Fibroblast of villous mesenchyme (primary cell): ENCODE data around the gene CLEC11A. TPM values are rescaled to one million over a fixed set of nuclear protein-coding genes. Genes with fewer than 3 reads are reported as not detected.

Source experiments
- DNase-seq: peaks from one replicate; pipeline ENCODE4 v3.0.0-alpha.2; 2010; ENCODE audit warnings: low read depth
- H3K4me3 ChIP-seq: 2 replicates; pipeline ENCODE4 v1.5.1; 2011; ENCODE audit warnings: low read depth, mild to moderate bottlenecking, low read length
- total RNA-seq: library from RNA; depleted of rRNA; stranded (reverse); fragments of >200 nt; gene quantifications from 2 replicates; pipeline ENCODE4 v1.2.3, GENCODE V29; 2012
- TF ChIP-seq, protein P1 (sequence below): IDR thresholded peaks from 2 replicates; pipeline ENCODE4 v1.5.1; 2012; ENCODE audit warnings: low read depth, mild to moderate bottlenecking, low read length; ENCODE audit not compliant: insufficient read depth

Gene CLEC11A
- total RNA-seq, 1 donor, result 18.6 TPM

DNA sequence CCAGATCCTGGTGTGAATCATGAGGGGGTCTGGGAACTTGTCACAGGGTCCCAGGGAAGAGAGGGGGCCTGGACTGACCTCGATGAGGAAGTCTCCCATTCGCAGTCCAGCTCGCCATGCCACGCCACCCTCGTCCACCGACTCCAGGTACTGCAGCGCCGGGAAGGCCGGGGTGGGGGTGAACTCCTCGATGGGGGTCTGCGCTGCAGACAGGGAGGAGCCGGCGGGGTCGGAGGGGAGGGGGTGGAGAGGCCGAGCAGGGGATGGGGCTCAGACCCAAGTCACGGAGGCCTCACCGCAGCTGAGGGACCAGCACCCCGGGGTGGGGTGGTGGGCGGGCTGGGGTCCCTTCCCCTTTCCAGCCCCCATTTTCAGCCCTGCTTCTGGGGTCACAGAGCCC, 34.4 kb upstream of the CLEC11A start:
- no peak for DNase-seq
- TF ChIP-seq, protein P1, sequence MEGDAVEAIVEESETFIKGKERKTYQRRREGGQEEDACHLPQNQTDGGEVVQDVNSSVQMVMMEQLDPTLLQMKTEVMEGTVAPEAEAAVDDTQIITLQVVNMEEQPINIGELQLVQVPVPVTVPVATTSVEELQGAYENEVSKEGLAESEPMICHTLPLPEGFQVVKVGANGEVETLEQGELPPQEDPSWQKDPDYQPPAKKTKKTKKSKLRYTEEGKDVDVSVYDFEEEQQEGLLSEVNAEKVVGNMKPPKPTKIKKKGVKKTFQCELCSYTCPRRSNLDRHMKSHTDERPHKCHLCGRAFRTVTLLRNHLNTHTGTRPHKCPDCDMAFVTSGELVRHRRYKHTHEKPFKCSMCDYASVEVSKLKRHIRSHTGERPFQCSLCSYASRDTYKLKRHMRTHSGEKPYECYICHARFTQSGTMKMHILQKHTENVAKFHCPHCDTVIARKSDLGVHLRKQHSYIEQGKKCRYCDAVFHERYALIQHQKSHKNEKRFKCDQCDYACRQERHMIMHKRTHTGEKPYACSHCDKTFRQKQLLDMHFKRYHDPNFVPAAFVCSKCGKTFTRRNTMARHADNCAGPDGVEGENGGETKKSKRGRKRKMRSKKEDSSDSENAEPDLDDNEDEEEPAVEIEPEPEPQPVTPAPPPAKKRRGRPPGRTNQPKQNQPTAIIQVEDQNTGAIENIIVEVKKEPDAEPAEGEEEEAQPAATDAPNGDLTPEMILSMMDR, result no peak

DNA sequence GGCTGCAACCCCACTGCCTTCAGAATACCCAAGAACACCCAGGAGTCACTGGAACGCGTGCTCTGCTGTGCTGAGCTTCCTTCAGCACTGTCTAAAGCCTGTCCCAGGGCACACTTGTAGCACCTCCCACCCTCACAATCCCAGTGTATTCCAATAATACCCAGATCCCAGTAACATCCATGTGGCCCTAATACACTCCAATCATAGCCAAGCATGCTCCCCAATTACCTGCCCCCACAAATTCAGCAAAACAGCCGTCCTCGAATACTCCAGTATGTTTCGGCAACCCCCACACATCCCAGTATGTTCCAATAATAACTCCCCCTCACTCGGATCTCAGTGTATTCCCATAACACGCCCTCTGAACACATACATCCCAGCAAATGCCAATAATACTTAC, 32.7 kb upstream of the CLEC11A start:
- DNase-seq, result no peak
- TF ChIP-seq, protein P1, result no peak
- H3K4me3 ChIP-seq, result no peak overlapping the region

More for the DNA sequence above, 34.4 kb upstream of the CLEC11A start:
- no peak overlapping the region for H3K4me3 ChIP-seq

DNA sequence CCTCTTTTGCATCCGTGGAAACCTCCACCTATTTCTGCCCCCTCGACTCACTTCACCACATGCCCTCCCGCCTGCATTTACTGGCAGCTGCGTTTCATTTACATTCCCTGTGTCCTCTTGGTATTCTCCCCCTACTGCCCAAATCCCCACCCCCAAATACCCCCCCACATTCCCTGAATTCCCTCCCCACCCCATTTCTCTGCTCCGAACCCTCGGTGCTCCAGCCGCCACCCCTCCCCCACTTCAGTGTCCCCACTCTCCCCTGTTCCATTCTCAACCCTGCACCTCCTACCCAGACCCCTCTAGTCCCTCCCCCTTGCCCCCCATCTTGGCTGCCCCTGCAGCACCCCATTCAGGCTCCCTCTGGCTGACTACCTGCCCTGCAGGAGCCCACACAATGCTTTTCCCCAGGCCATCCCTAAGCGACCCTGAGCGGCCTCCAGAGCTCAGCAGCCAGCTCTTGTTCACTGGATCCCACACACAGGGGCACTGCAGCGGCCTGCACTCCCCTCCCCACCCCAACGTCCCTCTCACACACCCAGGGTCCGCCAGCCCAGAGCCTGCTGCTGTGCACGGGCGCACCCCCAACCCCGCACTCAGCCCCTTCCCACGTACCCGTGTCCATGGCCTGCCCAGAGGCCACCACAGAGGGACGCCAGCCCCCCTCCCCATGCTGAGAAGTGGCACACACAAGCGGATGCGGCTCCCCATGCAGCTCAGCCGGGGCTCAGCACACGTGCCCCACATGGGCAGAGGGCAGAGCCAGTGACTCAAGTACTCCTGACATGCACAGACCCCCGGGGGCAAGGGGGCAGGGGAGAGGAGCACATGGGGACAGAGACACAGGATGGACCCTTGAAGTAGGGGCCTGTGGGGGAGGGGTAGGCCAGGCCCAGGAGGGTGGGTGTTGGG, 29.8 kb upstream of the CLEC11A start:
- no peak overlapping the region for H3K4me3 ChIP-seq
- no peak for DNase-seq
- TF ChIP-seq, protein P1, result no peak

DNA sequence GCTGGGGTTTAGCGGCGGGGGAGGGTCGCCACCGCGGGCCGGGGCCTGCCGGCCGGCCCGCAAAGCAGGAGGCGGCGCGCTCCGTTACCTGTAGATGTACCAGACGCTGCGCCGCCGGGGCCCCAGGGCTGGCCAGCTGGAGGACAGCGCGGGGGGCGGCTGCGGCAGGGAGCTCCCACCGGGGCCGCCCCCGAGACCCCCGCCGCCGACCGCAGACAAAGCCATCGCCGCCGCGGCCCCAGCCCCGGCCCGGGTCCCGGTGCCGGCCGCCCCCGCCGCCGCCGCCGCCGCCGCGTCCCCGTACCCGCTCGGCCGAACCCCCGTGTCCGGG, 28.4 kb upstream of the CLEC11A start:
- no peak for DNase-seq
- no peak overlapping the region for H3K4me3 ChIP-seq
- TF ChIP-seq, protein P1, result no peak

DNA sequence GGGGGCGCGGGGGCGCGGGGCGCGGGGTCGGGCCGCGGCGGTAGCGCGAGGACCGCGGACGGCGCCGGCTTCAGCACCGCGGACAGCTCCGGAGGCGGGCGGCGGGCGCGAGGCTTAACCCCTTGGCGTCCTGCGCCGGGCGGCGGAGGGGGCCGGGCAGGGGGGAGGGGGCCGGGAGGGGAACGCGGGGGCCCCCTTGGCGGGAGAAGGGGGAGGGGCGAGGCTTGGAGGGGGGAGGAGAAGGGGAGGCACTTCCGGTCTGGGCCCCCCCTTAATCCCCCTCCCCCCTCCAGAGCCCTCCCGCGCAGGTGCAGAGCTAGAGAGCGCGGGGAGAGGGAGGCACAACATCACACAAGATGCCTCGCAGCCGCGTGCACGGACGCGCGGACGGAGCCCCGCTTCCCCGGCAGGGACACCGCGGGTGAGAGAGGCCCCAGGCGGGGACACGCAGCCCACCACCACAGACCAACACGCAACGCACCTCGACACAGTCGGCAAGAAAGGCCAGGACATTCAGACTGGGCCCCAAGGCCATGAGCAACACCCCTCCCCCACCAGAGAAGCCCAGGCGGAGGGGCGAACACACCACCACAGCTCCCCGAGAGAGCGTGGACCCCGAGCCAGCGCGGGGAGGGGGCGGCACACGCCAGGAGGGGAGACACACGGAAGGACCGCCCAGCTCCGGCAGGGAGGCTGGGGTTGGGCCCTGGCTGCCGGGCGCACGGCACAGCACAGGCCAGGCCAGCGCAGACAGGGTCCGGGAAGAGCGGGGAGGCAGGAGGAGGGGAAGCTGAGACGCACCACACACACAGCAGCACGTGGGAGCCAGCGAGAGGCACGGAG, 27.7 kb upstream of the CLEC11A start:
- TF ChIP-seq, protein P1, result no peak
- no peak for DNase-seq
- H3K4me3 ChIP-seq, result no peak overlapping the region

DNA sequence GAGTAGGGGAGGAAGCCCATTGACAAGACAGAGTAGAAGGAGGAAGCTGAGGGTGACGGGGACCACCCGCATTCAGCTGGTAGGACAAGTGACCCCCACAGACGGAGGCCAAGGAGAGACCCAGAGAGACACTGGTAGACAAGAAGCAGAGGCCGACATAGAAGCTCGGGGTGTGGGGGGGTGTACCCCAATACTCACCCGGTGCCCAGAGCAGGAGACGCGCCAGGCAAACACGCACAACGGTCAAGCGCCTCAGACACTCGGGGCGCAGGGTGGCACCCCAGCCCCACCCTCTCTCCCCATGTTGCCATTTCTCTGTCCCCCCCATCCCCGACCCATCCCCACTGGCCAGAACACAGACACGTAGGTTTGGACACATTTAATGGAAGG, 27.1 kb upstream of the CLEC11A start:
- H3K4me3 ChIP-seq, result no peak overlapping the region
- no peak for DNase-seq
- TF ChIP-seq, protein P1, result no peak
